B cell (primary cell): Measurements from ENCODE around the gene EIF4EBP2. TPM values are rescaled to one million over a fixed set of nuclear protein-coding genes. Genes with fewer than 3 reads are reported as not detected.

Experiments used
- ATAC-seq: fragments of 200-7000 bp; cut with Tn5 transposase; one replicate; pipeline ENCODE4 v1.10.0; 2021; ENCODE audit warnings: low read depth, mild to moderate bottlenecking, moderate number of reproducible peaks, moderate library complexity
- CTCF ChIA-PET: fragments of 350-600 bp; sonication (Branson Sonifier 250); formaldehyde crosslinking; loops from one replicate; lab custom pipeline; 2021; ENCODE audit warnings: antibody characterized with exemption, inconsistent platforms; lab: Charles Lee
- POLR2A ChIA-PET: fragments of 350-600 bp; sonication (Branson Sonifier 250); formaldehyde crosslinking; loops from one replicate; lab custom pipeline; 2021; ENCODE audit warnings: antibody characterized with exemption; lab: Charles Lee
- DNase-seq: peaks from one replicate; pipeline ENCODE4 v3.0.0; 2013
- H2AFZ ChIP-seq: 2 replicates; pipeline ENCODE4 v1.6.1; 2012; ENCODE audit warnings: mild to moderate bottlenecking, low read depth, low read length; ENCODE audit not compliant: insufficient read depth, poor library complexity, severe bottlenecking
- H3K27ac ChIP-seq, 2 donors: 1 replicate in 1 of 2; 2 replicates in 1 of 2; pipeline ENCODE4 v1.5.1; 2012 to 2013; ENCODE audit warnings: low read length in 2 of 2, mild to moderate bottlenecking in 2 of 2, moderate library complexity in 1 of 2
- H3K27me3 ChIP-seq, 4 experiments: fragments of 200-600 bp in 1 of 4; sonication (generic) in 1 of 4; replicated peaks in 1 of 4; 1 replicate in 2 of 4; 2 replicates in 2 of 4; pipeline versions ENCODE4 v1.6.1 to v1.7.0; 2013 to 2016; ENCODE audit warnings: low read length in 3 of 4, mild to moderate bottlenecking in 2 of 4, mixed read lengths in 1 of 4, moderate library complexity in 1 of 4; ENCODE audit not compliant: insufficient read depth in 4 of 4, control insufficient read depth in 3 of 4; ENCODE audit errors: control extremely low read depth in 1 of 4
- H3K36me3 ChIP-seq, 2 experiments: replicated peaks in 1 of 2; 1 replicate in 1 of 2; 2 replicates in 1 of 2; pipeline versions ENCODE4 v1.6.1 to v1.7.1; 2013; ENCODE audit warnings: low read length in 1 of 2; ENCODE audit not compliant: insufficient read depth in 2 of 2, control insufficient read depth in 1 of 2; ENCODE audit errors: control extremely low read depth in 1 of 2, extremely low read depth in 1 of 2
- H3K4me1 ChIP-seq, 2 donors: fragments of 200-600 bp in 1 of 2; sonication (generic) in 1 of 2; 1 replicate in 1 of 2; 2 replicates in 1 of 2; pipeline versions ENCODE4 v1.5.1 to v1.6.1; 2013 to 2017; ENCODE audit warnings: low read length in 2 of 2; ENCODE audit not compliant: control insufficient read depth in 2 of 2, insufficient read depth in 2 of 2
- H3K4me2 ChIP-seq: replicated peaks from 2 replicates; pipeline ENCODE3; 2012; ENCODE audit warnings: mild to moderate bottlenecking, low read depth, low read length; ENCODE audit not compliant: poor library complexity, severe bottlenecking
- H3K4me3 ChIP-seq, 5 experiments: fragments of 200-600 bp in 1 of 5; sonication (generic) in 1 of 5; 1 replicate in 3 of 5; 2 replicates in 2 of 5; pipeline versions ENCODE4 v1.5.1 to v1.7.0; 2011 to 2016; ENCODE audit warnings: low read length in 4 of 5, mild to moderate bottlenecking in 4 of 5, low read depth in 2 of 5, control low read depth in 1 of 5, moderate library complexity in 1 of 5; ENCODE audit not compliant: insufficient read depth in 1 of 5; ENCODE audit errors: control extremely low read depth in 1 of 5, extremely low read depth in 1 of 5
- H3K79me2 ChIP-seq: fragments of 200-600 bp; sonication (generic); one replicate; pipeline ENCODE4 v1.6.0; 2016; ENCODE audit warnings: low read length; ENCODE audit not compliant: control insufficient read depth, insufficient read depth
- H3K9ac ChIP-seq: fragments of 200-600 bp; sonication (generic); 2 replicates; pipeline ENCODE4 v1.6.1; 2017; ENCODE audit warnings: mild to moderate bottlenecking, low read length, moderate library complexity
- H3K9me3 ChIP-seq, 3 donors: one replicate each; pipeline versions ENCODE4 v1.6.1 to v1.7.1; 2013; ENCODE audit warnings: low read length in 2 of 3; ENCODE audit not compliant: control insufficient read depth in 2 of 3, insufficient read depth in 1 of 3; ENCODE audit errors: control extremely low read depth in 1 of 3
- H4K20me1 ChIP-seq: 2 replicates; pipeline ENCODE4 v1.6.0; 2012; ENCODE audit warnings: mild to moderate bottlenecking, low read length; ENCODE audit not compliant: insufficient read depth, control insufficient read depth, poor library complexity, severe bottlenecking
- H3K27ac Mint-ChIP-seq: one replicate; pipeline ENCODE4 v1.8.0; 2021; ENCODE audit warnings: mixed read lengths
- H3K27me3 Mint-ChIP-seq: one replicate; pipeline ENCODE4 v1.8.0; 2021; ENCODE audit warnings: mixed read lengths
- H3K4me1 Mint-ChIP-seq: one replicate; pipeline ENCODE4 v1.8.0; 2021; ENCODE audit warnings: mixed read lengths
- H3K4me3 Mint-ChIP-seq: one replicate; pipeline ENCODE4 v1.8.0; 2021; ENCODE audit warnings: mixed read lengths
- H3K9me3 Mint-ChIP-seq: one replicate; pipeline ENCODE4 v1.8.0; 2022; ENCODE audit warnings: mixed read lengths; ENCODE audit not compliant: insufficient read depth
- CTCF ChIP-seq: fragments of 200-600 bp; IDR thresholded peaks from one replicate; pipeline ENCODE4 v1.8.0; 2022; ENCODE audit warnings: antibody characterized with exemption, mild to moderate bottlenecking
- EZH2 ChIP-seq: IDR thresholded peaks from 2 replicates; pipeline ENCODE4 v1.6.1; 2012; ENCODE audit warnings: borderline replicate concordance, low read depth, mild to moderate bottlenecking, moderate library complexity, low read length; ENCODE audit not compliant: insufficient read depth, poor library complexity, severe bottlenecking
- WGBS: methylation state at CpG from one replicate; pipeline ENCODE4 v1.1.5; 2013; ENCODE audit warnings: missing lambda C conversion rate; ENCODE audit not compliant: insufficient coverage; 5-methylcytosine and 5-hydroxymethylcytosine counted together
- intact Hi-C: fragments of 100-400 bp; cut with micrococcal nuclease; formaldehyde crosslinking; loops from one replicate; pipeline ENCODE4 v1.10.0; 2022
- polyA plus RNA-seq: library from polyadenylated mRNA; depleted of rRNA; stranded (reverse); fragments of >200 nt; gene quantifications from 2 replicates; pipeline ENCODE4 v1.2.3, GENCODE V29; 2012
- total RNA-seq, 2 donors: library from RNA; stranded (reverse); fragments of 120-200 nt in 1 of 2; gene quantifications; 1 replicate in 1 of 2; 2 replicates in 1 of 2; pipeline versions ENCODE4 v1.2.3 to v1.2.4, GENCODE V29; 2013 to 2022

The EIF4EBP2 gene
- total and polyA plus RNA-seq, 2 donors (not counting 1 experiment from before 2014, with no cell fraction given): 8.7 to 37.8 TPM

- WGBS: 51% methylated on average over 3 of the region's 6 CpGs
Measured at GRCh38 chr10:70432561-70433263, 28.8 kb downstream of the EIF4EBP2 start.

More at GRCh38 chr10:70432561-70433263, 28.8 kb downstream of the EIF4EBP2 start:
- no peak for ATAC-seq
- Histone ChIP-seq H3K36me3 (peaks cover 0 to 7% of the 10 kb centered on the region in 2 experiments), H2AFZ (no peak overlapping the region), H4K20me1 (no peaks in the 10 kb centered on the region), H3K79me2 (no peaks in the 10 kb centered on the region), H3K4me1 (peaks cover 5 to 9% of the 10 kb centered on the region in 2 donors), H3K9ac (peak overlapping the region; percentile 34), H3K4me3 (peak overlapping the region in 3 of 5 experiments; percentile 11 to 34 (median 31)), H3K4me2 (peak overlapping the region; percentile 46), H3K27ac (peak overlapping the region in 1 of 2 donors; percentile 28), H3K27me3 (no peaks in the 10 kb centered on the region), H3K9me3 (no peaks in the 10 kb centered on the region)
- peaks cover 4% of the 10 kb centered on the region for H3K27me3 Mint-ChIP-seq
- no peak for DNase-seq
- no peak overlapping the region for H3K27ac Mint-ChIP-seq
- no peaks in the 10 kb centered on the region for H3K9me3 Mint-ChIP-seq
- ChIA-PET CTCF (interaction anchor here (0.6 to 1.2 kb wide), 4 partner anchors 78 to 1280 kb away, joined by 3 to 4 read pairs (median 3); no protein-coding TSS in a partner anchor), POLR2A (no interaction called here)
- peak overlapping the region; percentile 68 for H3K4me3 Mint-ChIP-seq
- H3K4me1 Mint-ChIP-seq: peaks cover 16% of the 10 kb centered on the region
- intact Hi-C loops: no loop called here
- TF ChIP-seq EZH2 (no peak), CTCF (no peak)
